Measurements from ENCODE around the gene PKP1. TPM values are rescaled to one million over a fixed set of nuclear protein-coding genes. Genes with fewer than 3 reads are reported as not detected.

Gene PKP1
- polyA plus RNA-seq, 1 experiment = 0.05 TPM

DNA sequence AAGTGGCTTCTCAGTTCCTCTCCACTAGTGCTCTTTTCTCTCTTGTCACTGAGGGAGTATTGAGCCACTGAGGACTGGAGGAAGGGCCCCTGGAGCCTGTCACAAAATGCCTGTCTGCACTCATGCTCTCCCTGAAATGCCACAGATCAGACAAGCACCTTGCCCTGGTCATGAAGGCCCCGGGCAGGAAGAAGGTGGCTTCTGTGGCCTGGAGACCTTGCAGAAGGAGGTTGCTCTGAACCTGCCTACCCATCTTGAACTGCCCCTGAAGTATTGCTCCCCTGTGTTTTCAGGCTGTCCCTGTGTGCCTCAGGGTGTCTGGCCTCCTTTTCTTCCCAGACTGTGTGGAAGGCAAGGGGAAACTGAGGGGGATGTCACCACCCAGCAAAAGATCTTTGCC lies 3.1 kb downstream of the PKP1 start:
- peaks cover 7% of the 10 kb centered on the region for H3K27me3 ChIP-seq (ENCODE audit: control insufficient read depth, insufficient read depth, low read length)
- DNase-seq (ENCODE audit: low read depth) = no peak
- CTCF ChIA-PET = interaction anchor here (0.7 to 2.1 kb wide), 2 partner anchors 13 to 47 kb away, joined by 3 to 4 read pairs; no protein-coding TSS in a partner anchor
- POLR2A ChIA-PET = no interaction called here
- no peak overlapping the region for H3K4me3 ChIP-seq (ENCODE audit: low read depth, low read length)
- TF ChIP-seq CTCF (IDR thresholded peaks at IDR 0.05; ENCODE audit: insufficient read depth, low read depth, low read length) = no peak
- H3K36me3 ChIP-seq (ENCODE audit: control insufficient read depth, insufficient read depth, low read length) = no peaks in the 10 kb centered on the region

DNA sequence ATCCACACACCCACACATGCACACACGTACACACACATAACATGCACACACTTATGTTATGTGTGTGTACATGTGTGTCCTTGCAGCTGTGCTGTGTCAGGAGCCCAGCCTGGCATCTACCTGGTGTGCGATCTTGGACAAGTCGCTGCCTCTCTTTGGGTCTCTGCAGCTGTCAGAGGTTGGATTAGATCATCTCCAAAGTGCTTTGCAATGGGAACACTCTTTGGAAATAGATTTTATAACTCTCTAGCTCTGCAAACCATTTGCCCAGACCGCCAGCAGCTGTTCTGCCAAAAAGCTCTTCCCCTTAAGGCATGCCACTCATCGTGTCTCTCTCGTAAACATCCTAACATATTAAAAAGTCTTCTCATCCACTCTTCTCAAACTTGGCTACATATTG lies 4.7 kb downstream of the PKP1 start:
- ChIA-PET POLR2A (no interaction called here), CTCF (interaction anchor here (1.2 to 2.1 kb wide), 2 partner anchors 21 to 34 kb away, joined by 3 to 6 read pairs; no protein-coding TSS in a partner anchor)
- peaks cover 7% of the 10 kb centered on the region for H3K27me3 ChIP-seq (ENCODE audit: control insufficient read depth, insufficient read depth, low read length)

GRCh38 chr1:201288765-201289164 lies 5.5 kb downstream of the PKP1 start:
- CTCF ChIA-PET = interaction anchor here (0.7 to 2.3 kb wide), 6 partner anchors 8 to 73 kb away, joined by 3 to 10 read pairs (median 5); no protein-coding TSS in a partner anchor
- POLR2A ChIA-PET = no interaction called here
- no peaks in the 10 kb centered on the region for H3K36me3 ChIP-seq (ENCODE audit: control insufficient read depth, insufficient read depth, low read length)

More for the DNA sequence above, 4.7 kb downstream of the PKP1 start:
- no peak for TF ChIP-seq CTCF (IDR thresholded peaks at IDR 0.05; ENCODE audit: insufficient read depth, low read depth, low read length)
- Histone ChIP-seq H3K4me3 (ENCODE audit: low read depth, low read length) (no peak overlapping the region), H3K36me3 (ENCODE audit: control insufficient read depth, insufficient read depth, low read length) (no peaks in the 10 kb centered on the region)
- DNase-seq (ENCODE audit: low read depth) = no peak

GRCh38 chr1:201290551-201290950 lies 7.2 kb downstream of the PKP1 start:
- Histone ChIP-seq H3K4me3 (ENCODE audit: low read depth, low read length) (no peak overlapping the region), H3K36me3 (ENCODE audit: control insufficient read depth, insufficient read depth, low read length) (no peaks in the 10 kb centered on the region), H3K27me3 (ENCODE audit: control insufficient read depth, insufficient read depth, low read length) (peaks cover 6% of the 10 kb centered on the region)
- POLR2A ChIA-PET = no interaction called here
- no peak for TF ChIP-seq CTCF (IDR thresholded peaks at IDR 0.05; ENCODE audit: insufficient read depth, low read depth, low read length)
- CTCF ChIA-PET = interaction anchor here (2.3 kb wide), 1 partner anchor 56 kb away, joined by 10 read pairs; no protein-coding TSS in a partner anchor
- DNase-seq (ENCODE audit: low read depth) = no peak

More at GRCh38 chr1:201288765-201289164, 5.5 kb downstream of the PKP1 start:
- no peak for TF ChIP-seq CTCF (IDR thresholded peaks at IDR 0.05; ENCODE audit: insufficient read depth, low read depth, low read length)
- no peak for DNase-seq (ENCODE audit: low read depth)
- Histone ChIP-seq H3K4me3 (ENCODE audit: low read depth, low read length) (no peak overlapping the region), H3K27me3 (ENCODE audit: control insufficient read depth, insufficient read depth, low read length) (peaks cover 7% of the 10 kb centered on the region)

DNA sequence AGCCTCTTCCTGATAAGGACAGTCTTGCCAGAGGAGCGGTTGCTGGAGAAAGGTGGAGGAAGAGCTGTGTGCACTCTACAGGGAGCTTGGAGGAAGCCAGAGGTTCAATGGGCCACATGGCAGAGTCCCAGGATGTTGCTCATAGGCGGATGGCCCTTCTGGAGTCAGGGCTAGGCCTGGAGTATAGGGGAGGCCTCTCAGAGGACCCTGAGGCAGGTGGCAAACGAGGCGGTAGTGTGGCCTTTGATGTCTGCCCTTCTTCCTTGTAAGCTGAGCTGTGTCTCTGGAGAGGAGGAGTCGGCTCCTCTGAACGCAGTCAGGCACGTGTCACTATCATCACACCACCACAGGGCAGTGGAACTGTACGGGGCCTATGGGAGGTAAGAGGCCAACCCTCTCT lies 8.6 kb downstream of the PKP1 start:
- Histone ChIP-seq H3K4me3 (ENCODE audit: low read depth, low read length) (no peak overlapping the region), H3K36me3 (ENCODE audit: control insufficient read depth, insufficient read depth, low read length) (no peaks in the 10 kb centered on the region), H3K27me3 (ENCODE audit: control insufficient read depth, insufficient read depth, low read length) (peaks cover 3% of the 10 kb centered on the region)
- no peak for DNase-seq (ENCODE audit: low read depth)
- ChIA-PET POLR2A (no interaction called here), CTCF (interaction anchor here (0.6 to 0.9 kb wide), 2 partner anchors 33 to 46 kb away, joined by 3 to 4 read pairs; no protein-coding TSS in a partner anchor)
- TF ChIP-seq CTCF (IDR thresholded peaks at IDR 0.05; ENCODE audit: insufficient read depth, low read depth, low read length) = no peak

Measured in BJ (cell line).